Smooth muscle cell (in vitro differentiated cells): ENCODE results near the gene DOCK7. TPM values are rescaled to one million over a fixed set of nuclear protein-coding genes. Genes with fewer than 3 reads are reported as not detected.

ENCODE experiments used
- DNase-seq: peaks from one replicate; lab custom pipeline; 2025; ENCODE audit not compliant: unreplicated experiment; lab: John Stamatoyannopoulos, UW
- H2AFZ ChIP-seq: fragments of 200-600 bp; sonication (generic); 2 replicates; pipeline ENCODE4 v1.6.0; 2016; ENCODE audit warnings: antibody characterized with exemption, low read depth, mild to moderate bottlenecking
- H3F3A ChIP-seq: fragments of 200-600 bp; sonication (generic); 2 replicates; pipeline ENCODE4 v1.6.0; 2017; ENCODE audit warnings: antibody characterized with exemption, low read depth
- H3K27ac ChIP-seq: fragments of 200-600 bp; sonication (generic); 2 replicates; pipeline ENCODE4 v1.5.1; 2016; ENCODE audit warnings: low read depth, mild to moderate bottlenecking
- H3K27me3 ChIP-seq: fragments of 200-600 bp; sonication (generic); 2 replicates; pipeline ENCODE4 v1.6.1; 2016; ENCODE audit warnings: low read depth, mild to moderate bottlenecking
- H3K36me3 ChIP-seq: fragments of 200-600 bp; sonication (generic); 2 replicates; pipeline ENCODE4 v1.5.1; 2016; ENCODE audit warnings: low read depth
- H3K4me1 ChIP-seq: fragments of 200-600 bp; sonication (generic); 2 replicates; pipeline ENCODE4 v1.5.1; 2016; ENCODE audit warnings: low read depth
- H3K4me2 ChIP-seq: fragments of 200-600 bp; sonication (generic); 2 replicates; pipeline ENCODE4 v1.6.0; 2016; ENCODE audit warnings: mild to moderate bottlenecking
- H3K4me3 ChIP-seq: fragments of 200-600 bp; sonication (generic); 2 replicates; pipeline ENCODE4 v1.5.1; 2016; ENCODE audit warnings: mild to moderate bottlenecking
- H3K79me2 ChIP-seq: fragments of 200-600 bp; sonication (generic); 2 replicates; pipeline ENCODE4 v1.6.0; 2016; ENCODE audit warnings: low read depth, mild to moderate bottlenecking
- H3K9ac ChIP-seq: fragments of 200-600 bp; sonication (generic); 2 replicates; pipeline ENCODE4 v1.6.0; 2016; ENCODE audit warnings: low read depth
- H3K9me3 ChIP-seq: fragments of 200-600 bp; sonication (generic); replicated peaks from 2 replicates; pipeline ENCODE4 v1.5.1; 2016; ENCODE audit warnings: low read depth
- H4K20me1 ChIP-seq: fragments of 200-600 bp; sonication (generic); 2 replicates; pipeline ENCODE4 v1.6.0; 2016; ENCODE audit warnings: low read depth
- WGBS: methylation state at CpG from one replicate; pipeline ENCODE4 v1.1.7; 2016; ENCODE audit warnings: low lambda C conversion rate; 5-methylcytosine and 5-hydroxymethylcytosine counted together
- polyA plus RNA-seq: library from polyadenylated mRNA; unstranded; fragments of >200 nt; fragmentation: Nextera tagmentation; extraction: Ambion mirVana; gene quantifications from 2 replicates; pipeline ENCODE4 v1.2.1, GENCODE V29; 2016
- total RNA-seq: library from RNA; depleted of rRNA; stranded (reverse); fragments of >200 nt; gene quantifications from 2 replicates; pipeline ENCODE4 v1.2.3, GENCODE V29; 2014
- TF ChIP-seq, protein P1 (sequence below): fragments of 200-600 bp; sonication (generic); IDR thresholded peaks from 2 replicates; pipeline ENCODE4 v1.5.1; 2017; ENCODE audit warnings: borderline replicate concordance, mild to moderate bottlenecking, antibody characterized with exemption; ENCODE audit not compliant: insufficient read depth, poor library complexity, severe bottlenecking

Gene DOCK7
- total and polyA plus RNA-seq, 2 experiments from 2014 or later: 19.6 to 81.3 TPM

DNA sequence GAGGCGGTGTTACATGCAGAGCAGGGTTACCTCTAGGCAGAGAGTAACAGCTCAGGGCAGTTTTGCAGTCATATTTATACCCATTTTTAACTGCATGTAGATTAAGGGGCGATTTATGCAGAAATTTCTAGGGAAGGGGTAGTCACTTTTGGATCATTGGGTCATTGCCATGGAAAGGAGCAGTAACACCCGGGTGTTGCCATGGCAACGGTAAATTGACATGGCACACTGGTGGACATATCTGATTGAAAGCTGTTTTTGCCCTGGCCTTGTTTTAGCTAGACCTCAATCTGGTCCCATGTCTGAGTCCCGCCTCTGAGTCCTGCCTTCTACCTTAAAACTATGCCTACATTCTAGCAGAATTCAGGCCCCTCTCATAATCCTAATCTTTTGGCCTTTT, 263.1 kb downstream of the DOCK7 start:
- Histone ChIP-seq H3K4me3 (no peak overlapping the region), H3K9me3 (no peaks in the 10 kb centered on the region), H3K27ac (no peak overlapping the region), H3K4me2 (no peak overlapping the region), H3K36me3 (no peaks in the 10 kb centered on the region), H3F3A (no peaks in the 10 kb centered on the region), H4K20me1 (no peaks in the 10 kb centered on the region), H3K9ac (no peak overlapping the region), H2AFZ (no peak overlapping the region), H3K27me3 (no peaks in the 10 kb centered on the region), H3K79me2 (no peaks in the 10 kb centered on the region), H3K4me1 (no peaks in the 10 kb centered on the region)
- WGBS: 89% methylated on average over 5 of the region's 5 CpGs
- TF ChIP-seq, protein P1, sequence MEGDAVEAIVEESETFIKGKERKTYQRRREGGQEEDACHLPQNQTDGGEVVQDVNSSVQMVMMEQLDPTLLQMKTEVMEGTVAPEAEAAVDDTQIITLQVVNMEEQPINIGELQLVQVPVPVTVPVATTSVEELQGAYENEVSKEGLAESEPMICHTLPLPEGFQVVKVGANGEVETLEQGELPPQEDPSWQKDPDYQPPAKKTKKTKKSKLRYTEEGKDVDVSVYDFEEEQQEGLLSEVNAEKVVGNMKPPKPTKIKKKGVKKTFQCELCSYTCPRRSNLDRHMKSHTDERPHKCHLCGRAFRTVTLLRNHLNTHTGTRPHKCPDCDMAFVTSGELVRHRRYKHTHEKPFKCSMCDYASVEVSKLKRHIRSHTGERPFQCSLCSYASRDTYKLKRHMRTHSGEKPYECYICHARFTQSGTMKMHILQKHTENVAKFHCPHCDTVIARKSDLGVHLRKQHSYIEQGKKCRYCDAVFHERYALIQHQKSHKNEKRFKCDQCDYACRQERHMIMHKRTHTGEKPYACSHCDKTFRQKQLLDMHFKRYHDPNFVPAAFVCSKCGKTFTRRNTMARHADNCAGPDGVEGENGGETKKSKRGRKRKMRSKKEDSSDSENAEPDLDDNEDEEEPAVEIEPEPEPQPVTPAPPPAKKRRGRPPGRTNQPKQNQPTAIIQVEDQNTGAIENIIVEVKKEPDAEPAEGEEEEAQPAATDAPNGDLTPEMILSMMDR: no peak
- no peak for DNase-seq

DNA sequence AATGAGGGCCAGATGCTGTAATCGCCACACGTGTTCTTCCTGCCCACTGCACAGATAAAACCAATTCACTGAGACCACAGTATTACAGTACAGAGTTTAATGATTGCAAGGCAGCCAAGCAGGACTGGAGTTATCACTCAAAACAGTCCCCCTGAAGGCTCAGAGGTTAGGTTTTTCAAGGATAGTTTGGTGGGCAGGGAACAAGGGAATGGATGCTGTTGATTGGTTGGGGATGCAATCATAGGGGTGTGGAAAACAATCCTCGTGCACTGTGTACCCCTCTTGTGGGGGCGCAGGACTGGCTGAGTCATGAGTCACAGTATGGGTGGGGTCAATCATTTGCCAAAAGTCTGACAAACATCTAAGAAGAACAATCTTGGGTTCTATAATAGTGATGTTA, 263.8 kb downstream of the DOCK7 start:
- Histone ChIP-seq H3F3A (no peaks in the 10 kb centered on the region), H3K27ac (no peak overlapping the region), H3K27me3 (no peaks in the 10 kb centered on the region), H3K9me3 (no peaks in the 10 kb centered on the region), H3K4me2 (no peak overlapping the region), H3K36me3 (no peaks in the 10 kb centered on the region), H3K9ac (no peak overlapping the region), H3K4me3 (no peak overlapping the region), H4K20me1 (no peaks in the 10 kb centered on the region), H3K79me2 (no peaks in the 10 kb centered on the region), H3K4me1 (no peaks in the 10 kb centered on the region), H2AFZ (no peak overlapping the region)
- WGBS: 74% methylated on average over 4 of the region's 4 CpGs
- no peak for DNase-seq
- TF ChIP-seq, protein P1: no peak

DNA sequence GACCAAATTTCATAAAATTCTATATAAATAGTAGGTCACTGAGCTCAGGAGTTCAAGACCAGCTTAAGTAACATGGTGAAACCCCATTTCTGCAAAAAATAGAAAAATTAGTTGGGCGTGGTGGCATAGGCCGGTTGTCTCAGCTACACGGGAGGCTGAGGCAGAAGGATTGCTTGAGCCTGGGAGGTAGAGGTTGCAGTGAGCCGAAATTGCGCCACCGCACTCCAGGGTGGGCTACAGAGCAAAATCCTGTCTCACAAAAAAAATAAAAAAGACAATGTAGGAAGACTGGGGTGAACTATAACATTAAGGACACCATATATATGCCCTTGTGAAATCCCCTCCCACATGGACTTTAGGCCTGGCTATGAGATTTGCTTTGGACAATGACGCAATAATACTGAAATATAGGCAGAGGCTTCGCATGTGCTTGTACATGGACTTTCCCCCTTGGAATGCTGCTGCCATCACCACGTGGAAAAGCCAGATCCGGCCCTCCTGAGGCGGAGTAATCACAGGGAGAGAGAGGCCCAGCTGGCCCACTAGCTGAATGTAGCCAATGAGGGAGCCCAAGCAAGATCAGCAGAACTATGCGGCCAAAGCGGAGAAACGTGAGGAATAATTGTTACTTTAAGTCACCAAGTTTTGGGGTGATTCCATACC, 264.5 kb downstream of the DOCK7 start:
- TF ChIP-seq, protein P1: no peak
- Histone ChIP-seq H3F3A (no peaks in the 10 kb centered on the region), H3K4me1 (no peaks in the 10 kb centered on the region), H3K27me3 (no peaks in the 10 kb centered on the region), H3K79me2 (no peaks in the 10 kb centered on the region), H4K20me1 (no peaks in the 10 kb centered on the region), H3K9me3 (no peaks in the 10 kb centered on the region), H3K9ac (no peak overlapping the region), H3K27ac (no peak overlapping the region), H3K36me3 (no peaks in the 10 kb centered on the region), H2AFZ (no peak overlapping the region), H3K4me2 (no peak overlapping the region), H3K4me3 (no peak overlapping the region)
- no peak for DNase-seq
- 90% methylated on average over 14 of the region's 14 CpGs for WGBS

DNA sequence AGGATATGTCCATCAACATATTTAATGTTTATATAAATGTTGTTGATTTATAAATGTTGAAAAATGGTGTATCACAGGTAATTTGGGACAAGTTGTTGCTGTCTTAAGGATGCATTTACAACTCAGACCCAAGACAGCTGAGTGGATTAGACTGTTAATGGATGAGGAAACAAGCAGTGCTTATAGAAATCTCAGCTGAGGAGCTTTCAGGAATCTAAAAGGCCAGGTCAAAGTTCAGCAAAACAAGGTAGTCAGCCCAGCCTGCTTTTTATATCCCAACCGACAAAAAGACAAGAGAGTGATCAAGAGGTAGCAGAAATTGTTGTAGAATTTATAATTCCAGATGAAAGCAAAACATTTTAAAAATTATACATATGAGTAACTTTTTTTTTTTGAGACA, 268.0 kb downstream of the DOCK7 start:
- Histone ChIP-seq H4K20me1 (no peaks in the 10 kb centered on the region), H3K9me3 (no peaks in the 10 kb centered on the region), H3K27ac (no peak overlapping the region), H3K36me3 (no peaks in the 10 kb centered on the region), H3F3A (no peaks in the 10 kb centered on the region), H3K4me2 (no peak overlapping the region), H3K9ac (no peak overlapping the region), H3K4me1 (no peaks in the 10 kb centered on the region), H3K4me3 (no peak overlapping the region), H3K27me3 (no peaks in the 10 kb centered on the region), H2AFZ (no peak overlapping the region), H3K79me2 (no peaks in the 10 kb centered on the region)
- TF ChIP-seq, protein P1: no peak
- DNase-seq: no peak
- 91% methylated on average over 1 of the region's 1 CpG for WGBS
